ENCODE results near the gene SPDYE2B. TPM values are rescaled to one million over a fixed set of nuclear protein-coding genes. Genes with fewer than 3 reads are reported as not detected.
"Not testable (repeated sequence)": the region's sequence is repeated elsewhere in the genome, so short reads cannot be mapped to it uniquely, and the experiment has no call there.

The SPDYE2B gene
- total RNA-seq, 1 donor from 2014 or later, result not detected

GRCh38 chr7:102698962-102699750 lies 49.0 kb downstream of the SPDYE2B start:
- DNase-seq (ENCODE audit: low read depth, low spot score), result not testable (repeated sequence)

Other genes with a start within 250 kb of the SPDYE2B start
- 84.0 and 102 TPM in 2 replicates for gene ORAI2, start 216.7 kb upstream of the SPDYE2B start, total RNA-seq
- 11.5 and 13.4 TPM in 2 replicates for gene ALKBH4, start 185.5 kb upstream of the SPDYE2B start, total RNA-seq
- 27.1 and 35.7 TPM in 2 replicates for gene LRWD1, start 185.3 kb upstream of the SPDYE2B start, total RNA-seq
- gene POLR2J, start 171.4 kb upstream of the SPDYE2B start, total RNA-seq, result 38.6 and 42.0 TPM in 2 replicates
- gene RASA4B, start 132.5 kb upstream of the SPDYE2B start, total RNA-seq, result 1.5 and 2.2 TPM in 2 replicates
- 1.2 and 1.3 TPM in 2 replicates for gene UPK3BL2, start 106.6 kb upstream of the SPDYE2B start, total RNA-seq
- not detected in 2 replicates for gene SPDYE2, start 99.1 kb upstream of the SPDYE2B start, total RNA-seq
- 16.9 and 21.8 TPM in 2 replicates for gene POLR2J3, start 77.7 kb upstream of the SPDYE2B start, total RNA-seq
- gene RASA4, start 33.6 kb upstream of the SPDYE2B start, total RNA-seq, result 2.5 and 3.6 TPM in 2 replicates
- 5.3 and 8.6 TPM in 2 replicates for gene UPK3BL1, start 7.5 kb upstream of the SPDYE2B start, total RNA-seq
- gene POLR2J2, start 21.3 kb downstream of the SPDYE2B start, total RNA-seq, result 1.7 and 2.6 TPM in 2 replicates
- 8.8 and 10.9 TPM in 2 replicates for gene FAM185A, start 98.7 kb downstream of the SPDYE2B start, total RNA-seq

Data from pulmonary artery endothelial cell (primary cell).